ENCODE data around the gene PRKCH.

GRCh38 chr14:61439779-61440418 lies 118.5 kb downstream of the PRKCH start:
- TF ChIP-seq CTCF (IDR thresholded peaks at IDR 0.05) (no peak), POLR2A (IDR thresholded peaks at IDR 0.05) (no peak)
